KMS-11 (cell line): ENCODE data around the gene NUB1.
A peak's percentile ranks its signal among the peaks of the same experiment; 100 is the strongest.

Experiments used
- H2AFZ ChIP-seq: fragments of 200-600 bp; sonication (generic); 2 replicates; pipeline ENCODE4 v1.6.1; 2016; ENCODE audit warnings: antibody characterized with exemption, mixed run types, low read depth
- H3K27ac ChIP-seq: fragments of 200-600 bp; sonication (generic); 2 replicates; pipeline ENCODE4 v1.6.1; 2016; ENCODE audit warnings: mild to moderate bottlenecking, mixed run types
- H3K27me3 ChIP-seq: fragments of 200-600 bp; sonication (generic); 2 replicates; pipeline ENCODE4 v1.6.1; 2017; ENCODE audit warnings: mild to moderate bottlenecking, low read depth, mixed run types, moderate library complexity; ENCODE audit not compliant: insufficient read depth
- H3K36me3 ChIP-seq: fragments of 200-600 bp; sonication (generic); 2 replicates; pipeline ENCODE4 v1.6.1; 2017; ENCODE audit warnings: mild to moderate bottlenecking, mixed run types; ENCODE audit not compliant: insufficient read depth
- H3K4me1 ChIP-seq: fragments of 200-600 bp; sonication (generic); 2 replicates; pipeline ENCODE4 v1.6.1; 2016; ENCODE audit warnings: mild to moderate bottlenecking, low read depth, mixed run types; ENCODE audit not compliant: poor library complexity, severe bottlenecking
- H3K4me2 ChIP-seq: fragments of 200-600 bp; sonication (generic); 2 replicates; pipeline ENCODE4 v1.7.0; 2016; ENCODE audit warnings: mild to moderate bottlenecking, mixed run types
- H3K4me3 ChIP-seq: fragments of 200-600 bp; sonication (generic); IDR thresholded peaks from 2 replicates; pipeline ENCODE4 v1.6.1; 2017; ENCODE audit warnings: low read depth, low read length, mixed read lengths; ENCODE audit not compliant: insufficient read depth
- H3K79me2 ChIP-seq: fragments of 200-600 bp; sonication (generic); 2 replicates; pipeline ENCODE4 v1.6.1; 2016; ENCODE audit warnings: low read depth, mixed run types; ENCODE audit not compliant: insufficient read depth
- H3K9ac ChIP-seq: fragments of 200-600 bp; sonication (generic); 2 replicates; pipeline ENCODE4 v1.6.1; 2016; ENCODE audit warnings: mild to moderate bottlenecking, mixed run types
- H4K20me1 ChIP-seq: fragments of 200-600 bp; sonication (generic); 2 replicates; pipeline ENCODE4 v1.6.1; 2016; ENCODE audit warnings: mild to moderate bottlenecking, mixed run types; ENCODE audit not compliant: insufficient read depth
- CTCF ChIP-seq: fragments of 200-600 bp; sonication (generic); conservative IDR thresholded peaks from 2 replicates; pipeline ENCODE4 v1.6.1; 2017; ENCODE audit warnings: low read depth, mild to moderate bottlenecking, antibody characterized with exemption, low read length, moderate library complexity, mixed read lengths

The NUB1 gene

GRCh38 chr7:151340794-151341356 is 737 bp upstream of the NUB1 start:
- TF ChIP-seq CTCF, result no peak
- Histone ChIP-seq H2AFZ (peak overlapping the region; percentile 84; the same call in 1 of the 2 replicates), H4K20me1 (no peaks in the 10 kb centered on the region), H3K9ac (no peak overlapping the region), H3K27ac (no peak overlapping the region), H3K4me1 (peaks cover 22% of the 10 kb centered on the region), H3K4me2 (peak overlapping the region; percentile 56), H3K27me3 (no peaks in the 10 kb centered on the region), H3K4me3 (no peak overlapping the region), H3K79me2 (no peaks in the 10 kb centered on the region), H3K36me3 (no peaks in the 10 kb centered on the region)

GRCh38 chr7:151342102-151342646 is 562 bp downstream of the NUB1 start:
- Histone ChIP-seq H3K4me1 (peaks cover 22% of the 10 kb centered on the region), H2AFZ (peak overlapping the region; percentile 84), H3K27ac (peak overlapping the region; percentile 1; the same call in 1 of the 2 replicates), H3K4me2 (peak overlapping the region; percentile 63), H3K36me3 (no peaks in the 10 kb centered on the region), H4K20me1 (no peaks in the 10 kb centered on the region), H3K4me3 (no peak overlapping the region), H3K27me3 (no peaks in the 10 kb centered on the region), H3K79me2 (no peaks in the 10 kb centered on the region), H3K9ac (peak overlapping the region; percentile 50; the same call in 1 of the 2 replicates)
- TF ChIP-seq CTCF, result no peak

GRCh38 chr7:151342811-151343210 is 1.2 kb downstream of the NUB1 start:
- Histone ChIP-seq H3K27ac (no peak overlapping the region), H3K79me2 (no peaks in the 10 kb centered on the region), H3K27me3 (no peaks in the 10 kb centered on the region), H3K9ac (peak overlapping the region; percentile 50; the same call in 1 of the 2 replicates), H3K4me1 (peaks cover 22% of the 10 kb centered on the region), H2AFZ (no peak overlapping the region), H3K4me3 (no peak overlapping the region), H3K36me3 (no peaks in the 10 kb centered on the region), H3K4me2 (peak overlapping the region; percentile 63), H4K20me1 (no peaks in the 10 kb centered on the region)
- 0 out of 2 replicates have a peak, but pooled peaks have one; percentile 17 for TF ChIP-seq CTCF

- H3K27ac ChIP-seq, result no peak overlapping the region
- no peaks in the 10 kb centered on the region for H4K20me1 ChIP-seq
- H3K9ac ChIP-seq, result no peak overlapping the region
- no peaks in the 10 kb centered on the region for H3K79me2 ChIP-seq
- no peaks in the 10 kb centered on the region for H3K36me3 ChIP-seq
- H3K4me3 ChIP-seq, result no peak overlapping the region
- H3K27me3 ChIP-seq, result no peaks in the 10 kb centered on the region
- H3K4me1 ChIP-seq, result peaks cover 22% of the 10 kb centered on the region
- no peak overlapping the region for H3K4me2 ChIP-seq
- TF ChIP-seq CTCF, result no peak
- H2AFZ ChIP-seq, result no peak overlapping the region
Observed at GRCh38 chr7:151343516-151343915, 1.9 kb downstream of the NUB1 start.
